Activated gamma-delta T cell (primary cell): ENCODE measurements around the gene EPDR1.

Experiments
- DNase-seq: peaks from one replicate; lab custom pipeline; 2025; lab: John Stamatoyannopoulos, UW
- total RNA-seq, 2 donors: gene quantifications; one replicate each; lab custom pipeline; 2026; lab: John Stamatoyannopoulos, UW

Gene EPDR1
- total RNA-seq, result 1.8 to 2.1 reads per million in 2 donors

DNA sequence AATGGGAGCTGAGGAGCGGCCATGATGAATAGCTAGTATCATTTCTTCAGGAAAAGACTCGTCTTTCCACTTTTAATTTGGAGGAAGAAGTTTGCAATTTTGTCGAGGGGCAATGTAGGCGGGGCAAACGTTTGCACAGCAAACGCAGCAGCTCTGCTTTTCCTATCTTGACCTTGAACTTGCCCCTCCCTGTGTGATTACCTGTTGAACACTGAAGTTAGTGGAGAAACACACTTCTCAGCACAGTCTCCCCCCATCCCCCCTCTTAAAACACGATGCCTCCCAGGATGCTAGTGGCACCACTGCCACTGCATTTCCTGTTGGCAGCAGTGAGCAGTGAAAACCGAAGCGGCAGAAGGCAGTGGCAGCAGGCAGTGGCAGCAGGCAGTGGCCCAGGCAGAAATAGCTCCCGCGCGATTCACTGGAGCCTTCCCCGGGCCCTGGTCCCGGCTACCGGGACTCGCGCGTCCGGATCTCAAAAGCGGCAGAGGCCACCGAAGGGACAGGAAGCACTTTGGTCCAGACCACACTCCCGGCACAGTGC lies at the start of gene EPDR1:
Gene EPDR1, plus strand, starts transcription at position 336 of the 544 bp plus-strand sequence. CDS start 300 bp downstream, outside the sequence.
- no peak for DNase-seq

DNA sequence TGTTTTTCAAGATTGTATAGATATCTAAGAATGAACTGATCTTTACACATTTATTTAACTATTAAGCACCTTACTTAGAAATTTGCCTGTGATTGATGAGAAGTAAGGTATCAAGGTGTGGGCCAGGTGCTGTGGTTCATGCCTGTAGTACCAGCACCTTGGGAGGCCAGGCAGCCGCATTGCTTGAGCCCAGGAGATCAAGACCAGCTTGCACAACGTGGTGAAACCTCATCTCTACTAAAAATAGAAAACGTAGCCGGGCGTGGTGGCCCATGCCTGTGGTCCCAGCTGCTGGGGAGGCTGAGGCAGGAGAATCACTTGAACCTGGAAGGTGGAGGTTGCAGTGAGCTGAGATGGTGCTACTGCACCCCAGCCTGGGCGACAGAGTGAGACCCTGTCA lies 38.4 kb upstream of the EPDR1 start:
- DNase-seq, result no peak

DNA sequence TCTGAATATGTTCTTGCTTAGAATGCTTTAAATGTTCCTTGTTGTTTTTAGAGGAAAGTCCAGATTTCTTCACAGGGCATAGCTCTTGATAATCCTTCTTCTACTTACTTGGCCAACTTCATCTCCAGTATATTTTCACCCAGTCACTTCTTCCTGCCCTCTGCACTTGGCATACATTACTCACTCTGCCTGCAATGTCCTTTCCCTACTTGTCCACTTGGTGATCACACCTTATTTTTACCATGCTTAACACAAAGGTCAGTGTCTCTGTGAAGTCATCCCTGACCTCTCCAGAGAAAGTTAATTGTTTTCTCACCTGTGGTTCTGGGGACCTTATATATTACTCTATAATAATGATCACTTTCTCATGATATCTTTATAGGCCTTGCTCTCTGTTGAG lies 27.1 kb upstream of the EPDR1 start:
- no peak for DNase-seq

DNA sequence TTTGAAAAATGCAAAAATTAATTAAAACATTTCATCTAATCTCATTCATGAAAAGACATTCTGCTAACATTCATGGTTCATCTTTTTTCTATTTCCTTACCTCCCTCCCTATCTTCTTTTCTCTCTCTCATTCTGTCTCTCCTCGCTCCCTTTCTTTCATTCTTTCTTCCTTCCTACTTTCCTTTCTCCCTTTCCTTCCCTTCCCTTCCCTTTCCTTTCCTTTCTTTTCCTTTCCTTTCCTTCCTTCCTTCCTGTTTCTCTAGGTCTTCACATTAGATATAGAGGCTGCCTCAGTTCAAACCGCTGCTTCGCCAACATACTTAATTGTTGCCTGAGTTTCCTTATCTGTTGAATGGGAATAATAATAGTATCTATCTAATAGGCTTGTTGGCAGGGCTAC lies 25.8 kb upstream of the EPDR1 start:
- DNase-seq, result no peak

DNA sequence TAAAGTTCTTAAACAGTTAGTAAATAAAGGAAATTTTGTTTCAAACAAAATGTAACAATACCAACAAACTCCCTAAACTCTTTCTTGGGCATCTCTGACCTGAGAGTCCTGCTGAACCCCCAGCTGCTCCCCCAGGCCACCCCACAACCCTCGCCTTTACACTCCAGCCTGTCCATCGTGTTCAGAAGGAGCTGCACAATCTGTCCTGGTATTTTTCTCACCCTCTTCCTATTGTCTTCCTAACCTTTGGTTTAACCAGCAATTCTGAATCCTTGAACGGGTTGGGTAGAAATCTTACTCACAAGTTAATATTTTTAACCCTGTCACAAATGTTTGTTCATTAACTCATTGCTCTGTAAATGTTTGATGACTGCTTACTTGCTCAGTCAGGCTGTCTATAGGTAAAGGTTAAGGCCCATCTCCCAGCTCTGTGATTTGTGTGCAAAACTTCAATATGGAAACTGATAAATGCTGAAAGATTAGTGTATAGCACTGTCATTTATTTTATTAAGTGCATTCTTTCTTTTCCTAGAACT lies 20.7 kb upstream of the EPDR1 start:
- no peak for DNase-seq

DNA sequence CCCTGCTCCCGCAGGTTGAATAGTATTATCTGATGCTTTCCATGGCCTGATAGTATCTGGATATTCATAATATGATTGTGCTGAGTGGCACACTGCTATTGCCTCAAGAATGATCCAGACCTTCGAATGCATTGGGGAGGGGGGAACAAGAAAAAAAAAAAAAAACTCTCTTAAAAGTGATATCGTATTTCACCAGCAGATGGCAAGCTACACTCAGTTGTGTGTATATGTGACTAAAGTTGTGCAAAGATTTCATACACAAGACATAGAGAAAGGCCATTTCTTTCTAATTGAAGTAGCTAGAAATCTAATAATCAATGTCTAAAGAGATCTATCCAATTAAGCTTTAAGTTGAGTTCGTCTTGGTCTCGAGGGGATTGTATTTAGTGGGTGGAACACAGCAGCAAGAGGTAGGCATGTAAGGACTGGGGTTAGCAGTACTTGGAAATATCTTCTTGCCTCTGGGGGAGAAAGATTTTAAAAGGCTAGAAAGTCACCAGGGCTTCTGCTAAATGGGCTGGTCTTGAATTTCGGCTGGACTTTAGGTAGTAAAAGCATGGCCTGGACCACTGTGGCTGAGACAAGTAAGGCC lies 19.1 kb upstream of the EPDR1 start:
- DNase-seq, result no peak

DNA sequence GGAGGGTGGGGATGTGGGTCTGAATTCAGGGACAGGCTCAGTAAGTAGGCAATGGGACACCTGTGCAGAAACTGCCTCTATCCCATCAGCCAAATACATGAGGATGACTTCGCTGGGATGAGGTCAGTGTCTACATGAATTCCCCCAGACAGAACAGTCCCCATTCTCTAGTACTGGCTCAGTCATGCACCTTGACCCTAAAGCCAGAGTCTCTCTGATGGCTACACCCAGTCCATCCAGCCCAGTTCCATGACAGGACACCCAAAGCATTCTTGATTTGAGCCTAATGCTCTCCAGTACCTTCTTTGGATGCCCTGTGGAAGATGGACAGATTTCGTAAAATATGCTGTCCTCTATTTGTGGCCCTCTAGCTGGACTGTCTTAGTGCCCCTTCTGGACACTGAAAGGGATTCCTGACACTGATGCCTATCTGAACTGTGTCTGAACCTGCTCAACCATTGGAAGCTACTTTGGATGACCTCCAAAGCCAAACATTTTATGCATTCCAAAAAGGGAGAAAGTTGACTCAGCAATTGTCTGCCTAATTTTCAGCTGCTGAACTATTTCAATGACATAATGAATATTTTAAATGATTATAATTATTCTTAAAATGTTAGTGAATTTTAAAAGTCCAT lies 18.4 kb upstream of the EPDR1 start:
- DNase-seq, result no peak

DNA sequence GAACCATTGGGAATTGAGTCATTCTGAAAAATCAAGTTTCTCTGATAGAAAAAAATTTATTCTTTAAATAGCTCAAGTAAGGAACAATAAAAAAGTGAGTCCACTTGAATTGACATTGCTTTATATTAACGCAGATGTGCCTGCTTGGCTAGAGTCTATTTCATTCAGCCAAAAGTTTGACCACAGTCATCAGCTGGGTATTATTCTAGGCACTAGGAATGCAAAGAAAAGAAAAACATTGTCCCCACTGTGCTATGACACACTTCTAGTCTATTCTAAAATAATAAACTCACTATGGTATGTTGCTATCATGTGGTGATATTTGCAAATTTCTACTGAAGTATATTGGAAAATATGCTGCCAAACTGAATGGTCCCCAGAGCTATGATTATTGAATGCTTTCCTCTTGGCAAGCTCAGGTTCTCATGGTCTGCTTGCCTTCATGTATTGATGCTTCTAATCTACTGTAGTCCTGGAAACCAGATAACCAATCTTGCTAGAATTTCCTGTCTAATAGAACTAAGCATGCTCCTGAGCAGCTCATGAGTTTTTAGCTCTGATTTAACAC lies 12.1 kb upstream of the EPDR1 start:
- no peak for DNase-seq

DNA sequence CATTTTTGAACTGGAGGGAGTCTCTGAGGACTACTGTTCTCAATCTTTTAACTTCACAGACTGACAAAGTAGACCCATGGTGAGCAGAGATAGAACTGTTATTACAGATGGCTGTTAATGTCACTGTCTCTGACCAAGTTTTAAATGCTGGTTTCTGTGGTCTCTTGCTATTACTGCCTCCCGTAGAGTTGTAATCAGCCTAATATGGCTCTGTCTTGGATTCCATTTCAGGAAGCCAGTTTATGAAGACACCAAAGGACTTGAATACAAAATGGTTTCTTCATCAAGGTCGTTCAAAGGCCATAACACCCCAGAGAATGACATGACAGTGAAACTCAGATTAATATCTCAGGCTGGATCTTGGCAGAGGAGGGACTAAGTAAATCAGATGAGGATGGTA lies 7.7 kb upstream of the EPDR1 start:
- no peak for DNase-seq

DNA sequence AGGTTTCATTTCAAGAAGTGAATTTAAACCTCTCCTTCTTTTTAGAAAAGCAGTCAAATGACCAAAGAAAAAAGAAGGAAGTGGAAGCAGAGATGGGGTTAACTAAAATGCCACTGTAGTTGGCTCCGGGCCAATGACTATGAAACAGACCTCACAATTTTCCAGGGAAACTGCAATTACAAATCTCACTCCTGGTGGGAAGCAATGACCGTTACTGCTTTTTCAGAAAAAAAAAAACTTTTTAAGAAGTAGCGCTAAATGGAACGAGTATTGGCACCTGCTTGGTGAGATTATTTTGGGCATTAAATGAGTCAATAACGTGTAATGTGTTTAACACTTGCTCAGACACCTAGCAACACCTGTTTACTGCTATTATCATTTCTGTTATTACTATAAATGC lies 5.0 kb upstream of the EPDR1 start:
- no peak for DNase-seq

DNA sequence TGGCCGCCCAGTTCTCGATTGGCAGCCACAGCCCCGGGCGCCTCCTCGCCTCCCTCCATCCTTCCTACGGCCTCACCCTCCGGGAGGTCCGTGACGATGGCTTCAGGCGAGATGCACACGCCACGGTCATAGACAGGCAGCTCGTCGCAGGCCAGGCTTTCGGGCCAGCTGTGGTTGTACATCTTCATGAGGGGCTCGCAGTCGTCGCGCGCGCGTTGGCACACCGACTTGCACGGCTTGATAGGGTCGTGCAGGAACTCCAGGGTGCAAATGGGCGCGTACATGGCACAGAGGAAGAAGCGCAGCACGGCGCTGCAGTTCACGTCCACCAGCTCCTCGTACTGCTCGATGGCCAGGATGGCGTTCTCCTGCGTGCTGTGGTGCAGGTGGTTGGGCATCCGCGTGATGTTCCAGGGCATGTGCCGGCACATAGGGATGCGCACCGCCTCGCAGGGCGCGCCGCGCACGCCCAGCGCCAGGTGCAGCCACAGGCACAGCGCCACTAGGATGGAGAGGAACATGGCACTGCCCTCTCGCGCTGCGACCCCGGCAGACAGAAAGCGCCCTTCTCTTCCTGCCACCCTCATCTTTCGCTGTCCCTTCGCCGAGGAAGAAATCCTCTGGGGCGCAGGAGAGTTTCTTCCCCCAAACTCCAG lies 4.3 kb upstream of the EPDR1 start:
- DNase-seq, result no peak

DNA sequence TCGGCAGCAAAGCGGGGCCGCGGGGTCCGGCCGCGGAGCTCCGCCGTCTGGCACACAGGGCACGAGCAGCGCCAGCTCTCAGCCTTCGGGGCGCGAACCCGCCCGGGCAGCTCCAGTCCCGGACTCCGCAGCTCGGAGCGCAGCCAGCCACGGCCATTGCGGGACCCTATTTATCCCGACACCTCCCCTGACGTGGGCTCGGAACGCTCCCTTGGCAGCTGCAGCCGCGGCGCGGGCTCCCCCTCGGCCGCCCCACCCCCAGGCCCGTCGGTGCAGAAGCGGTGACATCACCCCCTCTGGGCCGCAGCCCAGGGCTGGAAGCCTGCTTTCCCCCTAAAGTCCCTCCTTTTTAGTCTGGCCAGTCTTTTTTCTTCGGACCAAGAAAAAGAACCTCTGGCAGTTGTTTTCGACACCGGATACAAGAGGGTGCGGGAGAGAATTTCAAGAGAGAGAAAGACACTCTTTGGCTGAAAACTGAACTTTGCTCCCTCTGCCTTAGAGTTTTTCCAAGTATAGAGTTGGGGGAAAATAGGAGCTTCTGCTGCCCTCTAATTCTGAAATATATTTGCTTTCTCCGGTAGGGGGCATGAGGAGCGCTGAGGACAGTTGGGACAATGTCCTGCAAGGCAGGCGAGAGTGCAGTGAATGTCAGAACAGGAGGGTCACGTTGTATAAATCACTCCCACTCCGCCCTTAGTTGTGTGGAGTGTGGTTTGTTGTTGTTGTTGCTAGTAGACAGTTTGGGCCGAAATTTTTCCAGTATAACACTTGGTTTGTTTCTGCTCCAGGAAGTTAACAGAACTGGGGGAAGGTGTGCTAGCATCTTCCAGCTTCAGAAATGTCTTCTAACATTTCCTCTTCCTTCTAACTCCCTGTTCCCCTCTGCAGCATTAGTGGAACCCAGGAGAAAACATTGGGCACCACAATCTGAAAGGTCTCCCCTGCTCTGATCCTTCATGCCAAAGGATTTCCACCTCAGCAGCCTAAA lies 3.5 kb upstream of the EPDR1 start, which contains the start of gene SFRP4:
Gene SFRP4, minus strand, starts transcription at position 145 of the 988 bp plus-strand sequence. CDS start 280 bp downstream, outside the sequence.
- no peak for DNase-seq

DNA sequence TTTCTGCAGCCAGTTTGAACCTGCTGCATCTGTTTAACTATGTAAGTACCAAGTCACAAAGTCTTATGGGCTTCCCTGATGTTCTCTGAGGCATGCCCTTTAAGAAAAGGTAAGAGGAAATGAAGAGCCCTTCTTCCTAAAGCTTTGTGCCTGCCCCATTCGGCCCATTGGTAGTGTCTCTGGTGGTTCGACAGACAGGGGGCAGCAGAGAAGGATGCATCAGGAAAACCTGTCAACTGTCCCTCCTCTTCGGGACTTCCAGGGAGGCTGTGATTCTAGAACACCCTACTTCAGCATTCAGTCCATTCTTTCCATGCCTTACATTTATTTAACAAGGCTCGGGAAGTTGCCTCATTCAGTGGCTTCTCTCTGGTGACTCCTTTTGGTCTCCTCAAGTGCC lies 1.9 kb upstream of the EPDR1 start:
- DNase-seq, result no peak

DNA sequence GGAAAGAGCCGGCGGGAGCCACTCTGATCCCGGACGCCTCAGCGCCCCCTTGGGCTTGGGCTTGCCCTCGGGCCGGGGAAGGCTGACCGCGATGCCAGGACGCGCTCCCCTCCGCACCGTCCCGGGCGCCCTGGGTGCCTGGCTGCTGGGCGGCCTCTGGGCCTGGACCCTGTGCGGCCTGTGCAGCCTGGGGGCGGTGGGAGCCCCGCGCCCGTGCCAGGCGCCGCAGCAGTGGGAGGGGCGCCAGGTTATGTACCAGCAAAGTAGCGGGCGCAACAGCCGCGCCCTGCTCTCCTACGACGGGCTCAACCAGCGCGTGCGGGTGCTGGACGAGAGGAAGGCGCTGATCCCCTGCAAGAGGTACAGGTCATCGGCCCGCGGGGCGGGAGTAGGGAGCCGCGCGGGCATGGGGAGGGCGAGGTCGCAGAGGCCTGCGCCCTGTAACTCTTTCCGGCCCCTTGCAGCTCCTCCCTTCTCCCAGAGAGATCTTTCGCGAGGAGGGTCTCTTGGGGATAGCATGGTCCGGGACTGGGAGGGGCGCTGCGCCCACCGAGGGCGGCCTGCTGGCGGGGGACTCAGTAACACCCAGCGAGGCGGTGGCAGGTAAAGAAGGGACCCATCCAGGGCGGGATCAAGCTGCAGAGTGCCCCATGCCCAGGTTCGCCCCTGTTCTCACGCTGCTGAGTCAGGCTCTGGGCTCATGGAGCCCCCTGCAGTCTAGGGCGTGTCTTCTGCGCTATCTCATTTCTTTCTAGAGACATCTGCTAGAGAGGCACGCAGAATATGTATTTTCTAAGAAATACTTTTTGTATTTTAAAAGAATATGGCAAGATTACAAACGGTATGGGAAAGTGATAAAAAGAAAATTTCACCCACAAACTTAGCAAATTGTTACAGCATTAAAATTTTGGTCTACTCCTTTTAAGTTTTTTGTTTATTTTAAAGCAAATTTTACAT lies 687 bp downstream of the EPDR1 start:
- DNase-seq, result no peak

DNA sequence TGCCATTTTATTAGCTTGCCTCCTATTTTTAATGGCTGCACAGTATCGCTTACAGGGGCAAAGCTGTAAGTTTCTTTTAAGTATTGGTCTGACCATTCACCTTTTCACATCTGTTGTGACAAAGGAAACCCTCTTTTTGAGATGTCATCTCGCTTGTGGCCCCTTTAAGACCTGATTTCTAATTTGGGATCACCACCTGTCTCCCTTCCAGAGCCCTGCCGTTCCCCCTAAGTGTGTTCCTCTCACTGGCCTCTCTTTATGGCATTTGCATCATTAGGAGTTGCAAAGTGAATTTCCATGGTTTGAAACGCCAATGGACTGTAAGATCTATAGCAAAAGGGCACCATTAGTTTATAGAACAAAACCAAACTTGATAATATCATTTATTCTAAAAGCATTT lies 1.4 kb downstream of the EPDR1 start:
- DNase-seq, result no peak

DNA sequence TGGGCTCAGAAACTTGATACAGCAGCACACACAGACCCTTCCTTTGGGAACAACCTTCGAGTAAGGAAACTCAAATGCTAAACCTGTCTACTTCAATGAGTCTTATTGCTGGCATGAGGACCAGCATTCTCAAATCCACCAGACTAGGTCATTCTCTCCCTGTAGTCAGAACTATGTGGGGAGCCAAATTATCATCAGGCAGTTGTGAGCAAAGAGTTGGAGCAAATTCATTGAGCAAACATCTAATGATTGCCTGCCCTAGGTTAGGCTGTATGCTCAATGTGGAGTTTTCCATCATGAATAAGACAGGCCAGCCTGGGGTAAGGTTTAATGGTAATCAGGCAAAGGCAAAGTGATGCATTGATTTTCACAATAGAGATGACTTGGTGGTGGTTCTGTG lies 3.6 kb downstream of the EPDR1 start:
- no peak for DNase-seq

DNA sequence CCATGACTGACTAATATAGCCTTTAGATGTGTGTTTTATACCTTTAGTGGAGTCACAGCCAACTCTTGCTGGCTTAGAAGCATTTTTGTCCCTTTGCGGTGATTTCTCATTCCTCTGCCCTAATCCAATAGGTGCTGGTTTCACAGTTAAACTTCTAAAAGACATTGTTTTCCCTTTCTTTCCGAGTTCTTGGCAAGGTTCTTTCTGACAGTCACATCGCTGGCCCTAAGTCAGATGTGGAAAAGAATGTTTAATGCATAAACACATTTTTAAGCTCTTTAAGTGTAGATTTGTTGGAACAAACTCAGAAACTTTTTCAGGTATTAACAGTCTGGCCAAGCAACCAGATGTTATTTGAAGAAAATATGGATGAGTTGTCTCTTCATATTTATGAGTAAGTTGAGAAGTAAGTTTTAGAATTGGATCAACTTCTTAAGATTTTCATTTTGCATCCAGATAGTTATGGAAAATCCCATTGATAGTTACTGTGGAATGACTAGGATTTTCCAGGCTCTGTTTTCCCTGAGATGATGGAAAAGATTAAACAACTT lies 4.1 kb downstream of the EPDR1 start:
- no peak for DNase-seq

DNA sequence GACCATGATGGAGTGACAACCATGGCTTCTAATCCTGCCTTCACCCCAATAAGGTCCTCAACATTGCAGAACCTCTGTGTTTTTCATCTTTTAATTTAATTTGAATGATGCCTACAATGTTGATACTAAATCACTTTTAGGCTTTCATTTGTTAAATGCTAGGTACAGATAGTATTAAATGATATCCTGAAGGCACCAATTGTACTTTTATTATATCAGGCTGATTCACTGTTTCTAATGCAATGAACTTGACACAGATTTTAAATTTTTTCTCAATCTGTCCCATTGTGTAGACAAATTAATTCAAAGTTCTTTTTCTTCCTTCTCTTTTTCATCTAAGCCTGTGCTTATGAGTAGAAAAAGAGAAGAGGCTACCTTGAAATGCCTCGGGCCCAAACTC lies 5.2 kb downstream of the EPDR1 start:
- no peak for DNase-seq

DNA sequence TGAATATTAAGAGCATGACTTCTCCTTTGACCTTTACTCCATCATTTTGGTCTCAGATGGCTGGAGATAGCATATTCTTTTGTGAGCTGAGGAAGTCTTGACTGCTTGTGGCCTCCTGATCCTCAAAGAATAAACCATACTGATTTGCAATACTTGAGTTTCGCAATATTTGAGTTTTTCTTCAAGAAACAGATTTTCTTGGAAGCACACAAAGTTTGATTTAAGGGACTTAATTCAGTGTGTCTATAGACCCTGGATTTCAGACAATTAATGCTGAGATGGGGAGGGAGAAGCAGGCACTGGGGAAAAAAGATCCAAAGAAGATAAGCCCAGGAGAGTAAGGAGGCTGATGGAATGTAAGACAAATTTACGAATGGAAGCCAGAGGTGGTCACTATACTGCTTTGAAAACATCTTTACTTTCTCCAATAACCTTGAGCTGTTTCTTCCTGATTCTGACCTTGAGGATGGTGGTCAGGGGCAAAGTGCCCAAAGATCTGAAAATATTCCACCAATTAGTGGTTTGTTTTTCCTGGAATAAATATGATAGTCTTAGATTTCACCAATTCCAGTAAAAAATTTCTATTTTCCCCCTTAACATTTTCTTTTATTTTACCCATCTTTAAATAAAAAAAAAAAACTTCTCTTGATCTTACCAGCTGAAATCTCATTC lies 7.5 kb downstream of the EPDR1 start:
- DNase-seq, result no peak
